Measurements from ENCODE around the gene HDAC4. TPM values are rescaled to one million over a fixed set of nuclear protein-coding genes. Genes with fewer than 3 reads are reported as not detected.

Gene HDAC4
- total RNA-seq, 1 donor = 20.3 TPM

- no peak for DNase-seq (ENCODE audit: low read depth)
- no peak overlapping the region for H3K4me3 ChIP-seq (ENCODE audit: low read depth, low read length)
- no peak for TF ChIP-seq CTCF (IDR thresholded peaks at IDR 0.05; ENCODE audit: insufficient read depth, low read depth, low read length)
These were observed 25.4 kb downstream of the HDAC4 start for GRCh38 chr2:239375278-239376061.

DNA sequence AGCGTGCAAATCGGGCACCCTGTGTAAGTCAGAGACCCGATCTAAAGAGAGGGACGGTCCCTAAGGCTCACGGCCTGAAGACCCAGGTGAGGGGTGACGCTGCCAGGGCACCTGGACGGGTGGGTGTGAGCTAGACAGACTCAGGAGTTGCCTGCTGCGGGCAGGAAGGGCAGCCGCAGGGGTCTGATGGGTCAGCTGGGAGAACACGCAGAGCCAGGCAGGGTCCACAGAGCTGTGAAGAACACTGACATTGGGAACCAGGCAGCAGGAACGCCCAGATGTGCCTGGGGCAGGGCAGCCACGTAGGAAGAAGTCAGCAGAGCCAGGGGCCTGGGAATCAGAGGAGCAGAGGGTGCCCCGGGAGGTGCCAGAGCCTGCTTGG is 25.9 kb downstream of the HDAC4 start:
- TF ChIP-seq CTCF (IDR thresholded peaks at IDR 0.05; ENCODE audit: insufficient read depth, low read depth, low read length) = no peak
- DNase-seq (ENCODE audit: low read depth) = no peak
- H3K4me3 ChIP-seq (ENCODE audit: low read depth, low read length) = no peak overlapping the region

- TF ChIP-seq CTCF (IDR thresholded peaks at IDR 0.05; ENCODE audit: insufficient read depth, low read depth, low read length) = no peak
These were observed 28.0 kb downstream of the HDAC4 start for GRCh38 chr2:239372835-239373234.

DNA sequence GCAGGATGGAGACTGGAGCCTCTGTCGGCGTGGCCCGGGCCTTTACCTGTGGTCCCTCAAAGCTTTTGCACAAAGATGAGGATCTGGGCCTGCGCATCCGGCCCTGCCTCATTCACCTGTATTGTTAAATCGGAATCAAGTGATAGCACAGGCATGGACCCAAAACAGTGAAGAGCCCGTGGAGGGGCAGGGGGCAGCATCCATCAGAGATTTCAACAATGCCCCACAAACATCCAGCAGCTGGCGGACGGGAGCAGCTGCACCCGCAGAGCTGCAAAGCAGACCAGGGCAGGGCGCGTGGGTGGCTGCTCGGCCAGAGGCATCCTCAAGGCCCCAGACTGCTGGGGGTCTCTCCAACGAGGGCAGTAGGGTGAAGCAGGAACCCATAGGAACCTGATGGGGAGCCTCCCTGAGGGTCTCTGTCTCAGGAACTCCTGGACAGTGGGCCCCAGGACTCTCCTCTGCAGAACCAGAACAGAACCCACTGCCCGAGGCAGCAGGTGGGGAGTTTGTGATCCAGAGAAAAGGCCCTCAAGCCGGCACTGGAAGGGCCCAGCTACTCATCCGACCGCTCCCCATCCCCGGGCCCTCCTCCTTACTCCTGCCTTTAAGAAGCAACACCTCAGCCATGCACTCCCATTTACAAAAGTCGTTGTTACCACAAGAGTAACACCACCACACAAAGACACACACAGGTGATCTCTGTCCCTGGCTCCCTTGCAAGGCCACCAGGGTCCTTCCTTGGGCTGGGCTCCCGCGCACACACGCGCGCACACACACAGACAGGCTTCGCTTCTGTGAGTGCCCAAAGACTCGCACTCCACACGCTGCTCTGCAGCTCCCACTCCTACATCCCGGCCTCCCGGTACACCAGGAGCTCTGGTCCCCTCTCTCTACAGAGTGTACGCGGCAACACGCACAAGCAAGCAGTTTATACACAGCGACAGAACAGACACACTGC is 28.8 kb downstream of the HDAC4 start:
- H3K4me3 ChIP-seq (ENCODE audit: low read depth, low read length) = no peak overlapping the region
- no peak for TF ChIP-seq CTCF (IDR thresholded peaks at IDR 0.05; ENCODE audit: insufficient read depth, low read depth, low read length)
- no peak for DNase-seq (ENCODE audit: low read depth)

More at GRCh38 chr2:239372835-239373234, 28.0 kb downstream of the HDAC4 start:
- no peak overlapping the region for H3K4me3 ChIP-seq (ENCODE audit: low read depth, low read length)
- DNase-seq (ENCODE audit: low read depth) = no peak

GRCh38 chr2:239370876-239371725 is 29.7 kb downstream of the HDAC4 start:
- TF ChIP-seq CTCF (IDR thresholded peaks at IDR 0.05; ENCODE audit: insufficient read depth, low read depth, low read length) = no peak
- no peak for DNase-seq (ENCODE audit: low read depth)
- no peak overlapping the region for H3K4me3 ChIP-seq (ENCODE audit: low read depth, low read length)

- no peak overlapping the region for H3K4me3 ChIP-seq (ENCODE audit: low read depth, low read length)
- no peak for DNase-seq (ENCODE audit: low read depth)
- TF ChIP-seq CTCF (IDR thresholded peaks at IDR 0.05; ENCODE audit: insufficient read depth, low read depth, low read length) = no peak
These were observed 30.4 kb downstream of the HDAC4 start for GRCh38 chr2:239370403-239370802.

All from fibroblast of villous mesenchyme (primary cell).